Inferior parietal cortex (tissue), 1 donor: ENCODE measurements around the gene HOOK2.
A peak's percentile ranks its signal among the peaks of the same experiment; 100 is the strongest.
"Not testable (repeated sequence)": the region's sequence is repeated elsewhere in the genome, so short reads cannot be mapped to it uniquely, and the experiment has no call there.

Source experiments
- DNase-seq: peaks from one replicate; pipeline ENCODE4 v3.0.0-alpha.2; 2016; ENCODE audit errors: extremely low spot score

Gene HOOK2

DNA sequence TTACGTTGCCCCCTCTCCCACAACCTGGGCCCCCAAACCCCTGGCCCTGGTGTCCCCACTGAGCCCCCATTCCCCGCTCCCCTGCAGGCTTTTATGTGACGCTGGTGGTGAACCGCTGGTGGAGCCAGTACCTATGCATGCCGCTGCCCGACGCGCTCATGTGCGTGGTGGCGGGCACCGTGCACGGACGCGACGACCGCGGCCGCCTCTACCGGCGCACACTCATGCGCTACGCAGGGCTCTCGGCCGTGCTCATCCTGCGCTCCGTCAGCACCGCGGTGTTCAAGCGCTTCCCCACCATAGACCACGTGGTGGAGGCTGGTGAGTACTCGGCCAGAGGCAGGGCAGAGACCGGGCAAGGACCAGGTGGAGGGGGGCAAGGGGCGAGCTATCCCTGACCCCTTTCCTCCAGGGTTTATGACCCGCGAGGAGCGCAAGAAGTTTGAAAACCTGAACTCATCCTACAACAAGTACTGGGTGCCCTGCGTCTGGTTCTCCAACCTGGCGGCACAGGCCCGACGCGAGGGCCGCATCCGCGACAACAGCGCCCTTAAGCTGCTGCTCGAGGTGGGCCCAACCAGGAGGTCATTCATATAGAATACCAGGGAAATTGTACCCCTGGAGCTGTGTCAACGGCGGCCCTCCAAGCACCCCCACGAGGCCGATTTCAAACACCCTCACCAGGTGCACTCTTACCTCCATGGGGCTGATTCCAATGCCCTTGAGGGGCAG is 20.7 kb downstream of the HOOK2 start:
- DNase-seq: no peak

DNA sequence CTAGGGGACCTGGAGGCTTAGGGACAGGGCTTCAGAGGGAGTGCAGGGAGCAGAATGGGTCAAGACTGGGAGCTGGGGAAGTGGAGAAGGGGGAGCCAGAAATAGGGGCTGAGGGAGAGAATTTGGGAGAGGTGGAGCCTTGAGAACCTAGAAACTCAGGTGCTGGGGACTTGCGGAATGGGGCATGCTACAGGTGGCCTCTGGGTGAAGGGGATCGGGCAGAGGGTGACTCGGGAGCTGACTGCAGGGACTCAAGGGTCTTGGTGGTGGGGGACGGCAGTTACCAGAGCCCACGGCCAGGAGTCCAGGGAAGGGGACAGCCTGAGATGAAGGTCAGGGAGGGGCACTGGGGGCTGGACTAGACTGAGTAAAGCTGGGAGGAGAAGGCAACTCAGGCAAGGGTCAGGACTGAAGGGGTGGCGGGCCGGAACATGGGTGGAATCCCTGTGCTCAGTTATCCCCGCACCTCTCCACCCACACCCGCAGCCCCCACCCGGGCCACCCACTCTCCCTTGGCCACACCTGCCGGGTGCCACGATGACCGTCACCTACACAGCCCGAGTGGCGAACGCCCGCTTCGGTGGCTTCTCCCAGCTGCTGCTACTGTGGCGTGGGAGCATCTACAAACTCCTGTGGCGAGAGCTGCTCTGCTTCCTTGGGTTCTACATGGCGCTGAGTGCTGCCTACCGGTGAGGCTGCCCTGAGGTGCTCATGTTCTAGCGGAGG is 23.1 kb downstream of the HOOK2 start:
- DNase-seq: no peak

GRCh38 chr19:12751635-12752034 is 23.7 kb downstream of the HOOK2 start, which contains the start of gene BEST2:
Gene BEST2 (plus strand): TSS chr19:12751791. CDS start chr19:12752593, 802 bp downstream.
- no peak for DNase-seq

GRCh38 chr19:12750851-12751250 is 24.5 kb downstream of the HOOK2 start:
- DNase-seq: no peak

DNA sequence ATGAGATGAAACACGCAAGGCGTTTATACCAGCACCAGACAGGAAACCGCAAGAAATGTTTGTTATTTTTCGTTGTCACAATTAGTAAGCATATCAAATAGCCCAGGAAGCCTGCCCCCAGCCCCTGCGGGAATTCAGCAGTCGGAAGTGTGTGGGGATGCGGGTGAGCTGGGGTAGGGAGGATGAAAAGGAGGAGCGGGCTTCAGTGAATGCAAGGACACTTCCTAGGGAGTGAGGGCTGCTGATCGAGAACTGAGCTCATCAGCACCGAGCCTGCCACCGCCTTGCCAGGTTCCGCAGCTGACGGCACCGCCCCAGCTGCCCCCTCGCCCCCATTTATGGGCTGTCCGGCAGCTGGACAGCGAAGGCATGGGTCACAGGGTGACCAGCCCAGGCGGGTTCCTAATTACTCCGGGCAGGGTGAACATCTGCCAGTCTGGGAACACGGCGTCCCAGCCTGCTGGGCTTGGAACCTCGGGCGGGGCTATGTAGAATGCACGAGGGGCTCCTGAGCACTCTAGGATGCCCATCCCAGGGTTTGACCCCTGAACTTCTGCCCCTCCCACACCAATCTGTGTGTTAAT is 25.3 kb downstream of the HOOK2 start:
- no peak for DNase-seq

GRCh38 chr19:12748489-12748888 is 26.9 kb downstream of the HOOK2 start:
- DNase-seq: no peak

- no peak for DNase-seq
Observed at GRCh38 chr19:12745166-12745897, 30.0 kb downstream of the HOOK2 start.

GRCh38 chr19:12737835-12738351 is 37.5 kb downstream of the HOOK2 start:
- DNase-seq: no peak

GRCh38 chr19:12736995-12737834 is 38.1 kb downstream of the HOOK2 start, which contains the start of gene GET3:
Gene GET3 (plus strand): TSS chr19:12737497. CDS start chr19:12737506, 9 bp downstream.
- peak; percentile 97 for DNase-seq

DNA sequence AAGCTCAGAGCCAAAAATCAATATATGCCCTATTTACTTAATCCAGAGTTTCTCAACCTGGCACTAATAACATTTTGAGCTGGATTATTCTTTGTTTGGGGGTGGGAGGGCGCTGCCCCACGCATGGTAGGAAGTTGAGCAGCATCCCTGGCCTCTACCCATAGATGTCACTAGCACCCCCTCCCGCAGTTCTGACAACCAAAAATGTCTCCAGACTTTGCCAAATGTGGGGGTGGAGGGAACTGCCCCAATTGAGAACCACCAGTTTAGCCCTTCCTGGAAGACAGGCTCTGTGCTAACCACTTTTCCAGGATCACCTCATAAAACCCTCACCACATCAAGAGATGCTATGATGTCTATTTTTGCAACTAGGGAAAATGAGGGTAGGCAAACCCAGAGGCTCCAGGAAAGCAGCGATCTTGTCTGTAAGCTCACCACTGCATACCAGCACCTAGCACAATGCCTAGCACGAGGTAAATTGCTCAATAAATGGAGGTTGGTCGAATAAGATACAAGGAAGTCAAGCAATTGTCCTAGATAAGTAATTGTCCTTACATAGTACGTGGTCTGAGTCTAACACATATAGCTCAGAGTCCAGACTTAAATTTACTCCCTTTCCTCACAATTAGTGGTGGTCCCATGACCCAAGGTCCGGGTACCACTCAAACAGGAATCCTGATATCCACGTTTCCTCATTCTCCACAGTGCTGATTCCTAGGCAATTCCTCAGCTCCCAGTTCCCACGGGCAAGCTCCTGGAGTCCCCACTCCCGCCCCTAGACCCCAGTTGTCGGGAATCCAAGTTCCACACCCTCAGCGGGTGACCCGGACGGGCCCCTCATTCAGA is 41.8 kb downstream of the HOOK2 start:
- no peak for DNase-seq

DNA sequence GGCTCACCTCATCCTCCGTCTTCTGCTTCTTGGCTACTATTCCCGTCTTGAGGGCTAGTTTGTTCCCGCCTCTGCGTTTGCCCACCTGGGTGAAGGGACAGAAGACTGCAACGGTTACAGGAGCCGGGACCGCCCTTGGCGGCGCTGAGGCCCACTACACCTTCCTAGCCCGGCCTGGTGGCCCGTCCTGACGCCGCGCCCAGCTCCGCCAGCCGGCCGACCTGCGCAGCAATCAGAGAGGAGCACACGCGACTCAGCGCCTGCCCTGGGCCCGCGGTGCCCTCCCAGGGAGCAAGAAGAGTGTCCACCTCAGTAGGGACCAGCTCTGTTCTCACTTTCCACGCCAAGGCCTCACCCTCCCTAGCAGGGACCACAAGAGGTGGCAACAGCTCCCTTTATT is 44.0 kb downstream of the HOOK2 start:
- no peak for DNase-seq

GRCh38 chr19:12730064-12730463 is 45.3 kb downstream of the HOOK2 start:
- DNase-seq: no peak

- no peak for DNase-seq
Observed at GRCh38 chr19:12727745-12728433, 47.5 kb downstream of the HOOK2 start.

DNA sequence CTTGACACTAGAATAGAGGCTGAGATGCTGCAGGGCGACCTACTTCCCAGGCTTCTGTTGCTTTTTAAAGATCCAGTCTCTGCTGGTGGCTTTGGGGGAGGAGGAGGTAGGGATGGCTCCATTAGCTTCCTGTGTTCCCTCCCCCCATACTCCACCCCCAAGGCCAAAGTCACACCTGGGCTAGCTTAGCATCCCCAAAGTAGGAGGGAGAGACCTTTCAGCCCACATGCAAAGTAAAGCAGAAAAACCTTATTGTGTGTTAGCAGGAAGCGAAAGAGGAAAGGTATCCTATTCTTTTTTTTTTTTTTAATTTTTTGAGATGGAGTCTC is 48.4 kb downstream of the HOOK2 start:
- no peak for DNase-seq

GRCh38 chr19:12725612-12726011 is 49.7 kb downstream of the HOOK2 start:
- DNase-seq: not testable (repeated sequence)

DNA sequence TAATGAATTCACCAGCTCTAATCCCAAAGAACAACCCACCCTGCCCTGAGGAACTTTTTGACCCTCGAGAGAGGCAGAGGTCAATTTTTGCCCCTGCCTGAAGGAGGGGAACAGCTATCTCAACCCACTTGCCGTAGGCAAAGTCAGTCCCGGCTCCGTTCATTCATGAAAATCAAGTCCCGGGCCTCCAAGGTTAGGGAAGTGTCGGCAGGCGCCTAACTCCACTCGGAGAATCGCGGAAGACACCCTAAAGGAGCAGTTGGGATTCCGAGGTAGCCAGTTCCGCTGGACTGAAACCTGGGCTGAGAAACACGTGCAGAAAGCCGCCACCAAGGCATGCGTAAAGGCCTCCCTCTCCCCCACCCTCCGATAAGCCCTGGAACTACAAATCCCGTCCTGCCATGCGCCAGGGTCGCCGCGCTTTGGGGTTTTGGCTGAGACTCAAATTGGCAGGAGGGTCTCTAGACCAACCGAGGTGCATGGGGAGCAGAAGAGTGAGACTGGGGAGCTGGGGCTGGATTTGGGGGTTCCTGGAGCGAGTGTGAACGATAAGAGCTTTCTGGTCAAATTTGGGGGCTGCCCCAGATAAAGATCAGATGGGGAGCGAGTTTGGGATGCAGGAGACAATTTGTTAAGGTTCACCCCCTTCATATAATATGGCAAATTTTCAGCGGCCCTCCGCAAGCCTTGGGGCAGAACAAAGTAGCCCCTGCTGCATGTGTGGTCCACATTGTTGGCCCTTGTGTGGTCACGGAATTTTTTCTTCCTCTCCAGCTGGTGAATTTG is 51.5 kb downstream of the HOOK2 start, which contains the start of gene TNPO2:
Gene TNPO2 (minus strand): TSS at position 292 of the 786 bp plus-strand sequence. CDS start 2,955 bp downstream, outside the sequence.
- DNase-seq: peak; percentile 68

DNA sequence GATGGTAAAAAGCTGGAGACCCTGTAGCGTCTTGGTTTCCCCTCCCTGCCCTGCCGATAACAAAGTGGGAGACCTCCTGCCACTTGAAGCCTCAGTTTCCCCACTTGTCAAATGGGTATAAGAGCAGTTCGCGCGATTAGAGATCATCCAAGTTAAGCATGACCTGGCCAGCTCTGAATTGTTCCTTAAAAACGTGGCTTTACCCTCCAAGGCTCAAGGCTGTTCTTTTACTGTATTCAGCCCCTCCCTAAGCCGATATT is 52.0 kb downstream of the HOOK2 start:
- DNase-seq: no peak

GRCh38 chr19:12722566-12723380 is 52.6 kb downstream of the HOOK2 start:
- peak; percentile 100 for DNase-seq
